NK-92 (cell line): ENCODE data around the gene DYSF.

ENCODE experiments used
- DNase-seq: peaks from one replicate; lab custom pipeline; 2025; ENCODE audit not compliant: unreplicated experiment; lab: John Stamatoyannopoulos, UW

DYSF gene

GRCh38 chr2:71548646-71549425, 95.5 kb downstream of the DYSF start:
- no peak for DNase-seq

GRCh38 chr2:71550801-71551630, 97.7 kb downstream of the DYSF start:
- no peak for DNase-seq

GRCh38 chr2:71551631-71551915, 98.2 kb downstream of the DYSF start:
- no peak for DNase-seq

- DNase-seq, result no peak
These were observed 99.0 kb downstream of the DYSF start for GRCh38 chr2:71552356-71552755.

- DNase-seq, result no peak
These were observed 99.5 kb downstream of the DYSF start for GRCh38 chr2:71552861-71553301.

- no peak for DNase-seq
These were observed 100.8 kb downstream of the DYSF start for GRCh38 chr2:71554028-71554705.

GRCh38 chr2:71554706-71555056, 101.3 kb downstream of the DYSF start:
- no peak for DNase-seq

GRCh38 chr2:71555798-71556454, 102.6 kb downstream of the DYSF start:
- DNase-seq, result no peak

GRCh38 chr2:71556692-71557250, 103.4 kb downstream of the DYSF start:
- DNase-seq, result no peak

GRCh38 chr2:71557321-71557720, 104.0 kb downstream of the DYSF start:
- DNase-seq, result no peak

GRCh38 chr2:71558300-71559051, 105.1 kb downstream of the DYSF start:
- no peak for DNase-seq

- no peak for DNase-seq
These were observed 105.9 kb downstream of the DYSF start for GRCh38 chr2:71559080-71559827.

- DNase-seq, result no peak
These were observed 106.7 kb downstream of the DYSF start for GRCh38 chr2:71559828-71560637.

GRCh38 chr2:71560638-71561011, 107.3 kb downstream of the DYSF start:
- DNase-seq, result no peak

GRCh38 chr2:71561441-71562267, 108.3 kb downstream of the DYSF start:
- no peak for DNase-seq

GRCh38 chr2:71562518-71562917, 109.2 kb downstream of the DYSF start:
- DNase-seq, result no peak

GRCh38 chr2:71563872-71564271, 110.5 kb downstream of the DYSF start:
- DNase-seq, result no peak

- DNase-seq, result no peak
These were observed 111.0 kb downstream of the DYSF start for GRCh38 chr2:71564361-71564760.
